ENCODE measurements around the gene TTLL7. TPM values are rescaled to one million over a fixed set of nuclear protein-coding genes. Genes with fewer than 3 reads are reported as not detected.

TTLL7 gene
- total and polyA plus RNA-seq, 9 of the 15 experiments (the other 6 are each of a cell fraction or from before 2014, with no cell fraction given), result 0.63 to 2.6 (median 1.7) TPM

DNA sequence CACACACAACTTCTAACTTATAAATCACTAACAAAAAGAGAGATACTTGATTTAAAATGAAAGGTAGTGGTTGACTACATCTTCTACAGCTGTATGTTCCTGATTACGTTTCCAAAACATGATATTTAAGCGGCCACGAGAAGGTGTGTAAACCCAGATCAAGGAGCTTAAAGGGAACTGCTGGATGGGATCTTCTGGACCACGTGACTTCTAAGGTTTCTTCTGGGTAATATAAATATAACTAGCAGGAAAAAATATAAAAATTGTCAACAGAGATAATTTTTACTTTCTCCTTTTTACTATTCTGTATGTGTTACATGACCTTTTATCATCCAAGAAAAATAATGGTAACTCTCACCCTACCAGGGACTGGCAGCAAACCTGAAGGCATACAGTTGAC is 66.2 kb downstream of the TTLL7 start:
- 8% methylated on average over 4 of the region's 4 CpGs for WGBS (ENCODE audit: insufficient coverage, low coverage, missing lambda C conversion rate)
- peak in 3 of 4 experiments; percentile 9 to 39 (median 16) for DNase-seq (ENCODE audit: extremely low read depth in 1 of 4, low spot score in 3 of 4)

More for the DNA sequence above, 66.2 kb downstream of the TTLL7 start:
- ChIA-PET POLR2A (interaction anchor here (0.5 to 1.4 kb wide), 3 partner anchors 11 to 505 kb away, joined by 3 read pairs; no protein-coding TSS in a partner anchor), CTCF (ENCODE audit: low intra/inter-chr PET ratio) (interaction anchor here (4.4 kb wide), 1 partner anchor 190 kb away, joined by 43 read pairs; no protein-coding TSS in a partner anchor)
- Histone ChIP-seq H3K4me3 (no peak overlapping the region), H3K27ac (ENCODE audit: extremely low read depth, low read depth, low read length) (no peak overlapping the region; the same call in 2 of the 3 replicates), H3K9me1 (ENCODE audit: control insufficient read depth, insufficient read depth, low read length) (no peaks in the 10 kb centered on the region), H3K79me2 (ENCODE audit: control insufficient read depth, insufficient read depth, low read length) (no peaks in the 10 kb centered on the region), H3K4me1 (replicated peaks in 1 of 2; ENCODE audit: control insufficient read depth in 2 of 2, insufficient read depth in 2 of 2, low read length in 2 of 2) (peaks cover 0 to 7% of the 10 kb centered on the region in 2 experiments; a peak in 1 of 5 replicates), H3K27me3 (ENCODE audit: control insufficient read depth in 2 of 2, insufficient read depth in 2 of 2, low read length in 2 of 2) (no peaks in the 10 kb centered on the region), H3K9ac (ENCODE audit: insufficient read depth in 1 of 2, low read depth in 2 of 2, low read length in 2 of 2) (no peak overlapping the region), H3K9me3 (replicated peaks; ENCODE audit: control insufficient read depth, insufficient read depth, low read depth, low read length) (no peaks in the 10 kb centered on the region), H2AFZ (ENCODE audit: low read depth, low read length) (peak overlapping the region; percentile 73), H3K36me3 (ENCODE audit: control insufficient read depth, insufficient read depth, low read length) (no peaks in the 10 kb centered on the region), H4K20me1 (replicated peaks; ENCODE audit: control insufficient read depth, insufficient read depth, low read length) (no peaks in the 10 kb centered on the region), H3K4me2 (ENCODE audit: insufficient read depth, low read length) (peak overlapping the region; percentile 30; the same call in 1 of the 2 replicates)
- ATAC-seq (peak; percentile 42; the same call in 2 of the 3 replicates), FAIRE-seq (no peak)
- no TSS peak for BruUV-seq (replicated peaks)
- in situ Hi-C loops (cut with MboI) (no loop called here), intact Hi-C loops (cut with micrococcal nuclease) (loop anchor here (5.0 to 10.0 kb wide), 3 partner anchors 362 to 840 kb away; no protein-coding TSS in a partner anchor)
- TF ChIP-seq ZNF347 (CRISPR knock-in tag; IDR thresholded peaks at IDR 0.05; ENCODE audit: low read depth) (no peak), KDM1A (IDR thresholded peaks at IDR 0.05) (0 out of 4 replicates have a peak, but pooled peaks of 1 of the 2 experiments have one; percentile 6), CREBBP (IDR thresholded peaks at IDR 0.05; ENCODE audit: low read depth, low read length) (no peak), FOSL1 (tag; conservative IDR thresholded peaks at IDR 0.05) (0 out of 2 replicates have a peak, but pooled peaks have one; percentile 1), RAD51 (IDR thresholded peaks at IDR 0.05; ENCODE audit: borderline replicate concordance, low read depth) (peak; percentile 80), FOXA3 (CRISPR knock-in tag; conservative IDR thresholded peaks at IDR 0.05 in 1 of 2, IDR thresholded peaks at IDR 0.05 in 1 of 2) (0 out of 4 replicates have a peak, but pooled peaks of 1 of the 2 experiments have one; percentile 26), ELF4 (CRISPR knock-in tag; IDR thresholded peaks at IDR 0.05) (0 out of 2 replicates have a peak, but pooled peaks have one; percentile 18)
- TF ChIP-seq, protein P1, sequence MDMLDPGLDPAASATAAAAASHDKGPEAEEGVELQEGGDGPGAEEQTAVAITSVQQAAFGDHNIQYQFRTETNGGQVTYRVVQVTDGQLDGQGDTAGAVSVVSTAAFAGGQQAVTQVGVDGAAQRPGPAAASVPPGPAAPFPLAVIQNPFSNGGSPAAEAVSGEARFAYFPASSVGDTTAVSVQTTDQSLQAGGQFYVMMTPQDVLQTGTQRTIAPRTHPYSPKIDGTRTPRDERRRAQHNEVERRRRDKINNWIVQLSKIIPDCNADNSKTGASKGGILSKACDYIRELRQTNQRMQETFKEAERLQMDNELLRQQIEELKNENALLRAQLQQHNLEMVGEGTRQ (CRISPR knock-in tag; IDR thresholded peaks at IDR 0.05), result peak; percentile 46; the same call in 1 of the 2 replicates
- TF ChIP-seq, protein P2, sequence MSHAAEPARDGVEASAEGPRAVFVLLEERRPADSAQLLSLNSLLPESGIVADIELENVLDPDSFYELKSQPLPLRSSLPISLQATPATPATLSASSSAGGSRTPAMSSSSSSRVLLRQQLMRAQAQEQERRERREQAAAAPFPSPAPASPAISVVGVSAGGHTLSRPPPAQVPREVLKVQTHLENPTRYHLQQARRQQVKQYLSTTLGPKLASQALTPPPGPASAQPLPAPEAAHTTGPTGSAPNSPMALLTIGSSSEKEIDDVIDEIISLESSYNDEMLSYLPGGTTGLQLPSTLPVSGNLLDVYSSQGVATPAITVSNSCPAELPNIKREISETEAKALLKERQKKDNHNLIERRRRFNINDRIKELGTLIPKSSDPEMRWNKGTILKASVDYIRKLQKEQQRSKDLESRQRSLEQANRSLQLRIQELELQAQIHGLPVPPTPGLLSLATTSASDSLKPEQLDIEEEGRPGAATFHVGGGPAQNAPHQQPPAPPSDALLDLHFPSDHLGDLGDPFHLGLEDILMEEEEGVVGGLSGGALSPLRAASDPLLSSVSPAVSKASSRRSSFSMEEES (CRISPR knock-in tag; IDR thresholded peaks at IDR 0.05), result peak; percentile 88
